ENCODE measurements around the gene NOG.

DNA sequence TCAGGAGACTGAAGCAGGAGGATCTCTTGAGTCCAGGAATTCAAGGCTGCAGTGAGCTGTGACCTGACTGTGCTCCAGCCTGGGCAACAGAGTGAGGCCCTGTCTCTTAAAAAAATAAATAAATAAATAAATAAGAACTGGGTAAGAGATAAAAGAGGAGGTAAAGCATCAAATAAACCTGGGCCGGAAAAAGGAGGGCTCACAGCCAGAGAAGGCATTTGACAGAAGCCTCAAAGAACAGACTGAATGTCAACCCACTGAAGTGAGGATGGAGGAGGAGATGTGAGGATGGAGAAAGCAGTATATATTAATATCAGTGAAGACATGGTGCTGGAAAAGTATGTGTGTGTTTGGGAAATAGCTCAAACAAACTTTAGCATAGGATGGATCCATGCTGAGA, 6.1 kb downstream of the NOG start:
- TF ChIP-seq ESRRA (IDR thresholded peaks at IDR 0.05; ENCODE audit: borderline replicate concordance, low read length) (no peak), SREBF2 (IDR thresholded peaks at IDR 0.05) (no peak), HMGXB4 (CRISPR knock-in tag; IDR thresholded peaks at IDR 0.05; ENCODE audit: borderline replicate concordance) (no peak), RNF2 (IDR thresholded peaks at IDR 0.05; ENCODE audit: borderline replicate concordance, low read depth) (no peak), POLR2A (IDR thresholded peaks at IDR 0.05; ENCODE audit: low read length) (no peak), KDM5A (IDR thresholded peaks at IDR 0.05) (no peak), MAZ (IDR thresholded peaks at IDR 0.05; ENCODE audit: borderline replicate concordance, low read depth, low read length) (no peak), FOSB (CRISPR knock-in tag; IDR thresholded peaks at IDR 0.05) (no peak), SMC3 (IDR thresholded peaks at IDR 0.05) (no peak), BHLHE40 (IDR thresholded peaks at IDR 0.05; ENCODE audit: low read depth, low read length) (no peak), MAFK (IDR thresholded peaks at IDR 0.05; ENCODE audit: partially characterized antibody) (no peak), CHD2 (IDR thresholded peaks at IDR 0.05; ENCODE audit: low read length, partially characterized antibody) (no peak), GATA3 (IDR thresholded peaks at IDR 0.05; ENCODE audit: borderline replicate concordance) (no peak)
- TF ChIP-seq, protein P1, sequence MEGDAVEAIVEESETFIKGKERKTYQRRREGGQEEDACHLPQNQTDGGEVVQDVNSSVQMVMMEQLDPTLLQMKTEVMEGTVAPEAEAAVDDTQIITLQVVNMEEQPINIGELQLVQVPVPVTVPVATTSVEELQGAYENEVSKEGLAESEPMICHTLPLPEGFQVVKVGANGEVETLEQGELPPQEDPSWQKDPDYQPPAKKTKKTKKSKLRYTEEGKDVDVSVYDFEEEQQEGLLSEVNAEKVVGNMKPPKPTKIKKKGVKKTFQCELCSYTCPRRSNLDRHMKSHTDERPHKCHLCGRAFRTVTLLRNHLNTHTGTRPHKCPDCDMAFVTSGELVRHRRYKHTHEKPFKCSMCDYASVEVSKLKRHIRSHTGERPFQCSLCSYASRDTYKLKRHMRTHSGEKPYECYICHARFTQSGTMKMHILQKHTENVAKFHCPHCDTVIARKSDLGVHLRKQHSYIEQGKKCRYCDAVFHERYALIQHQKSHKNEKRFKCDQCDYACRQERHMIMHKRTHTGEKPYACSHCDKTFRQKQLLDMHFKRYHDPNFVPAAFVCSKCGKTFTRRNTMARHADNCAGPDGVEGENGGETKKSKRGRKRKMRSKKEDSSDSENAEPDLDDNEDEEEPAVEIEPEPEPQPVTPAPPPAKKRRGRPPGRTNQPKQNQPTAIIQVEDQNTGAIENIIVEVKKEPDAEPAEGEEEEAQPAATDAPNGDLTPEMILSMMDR (IDR thresholded peaks at IDR 0.05), result no peak

All from A549 (cell line).